PC-3 (cell line): Measurements from ENCODE around the gene SLC25A21.

ENCODE experiments used
- EZH2 ChIP-seq: fragments of 300-600 bp; sonication (generic); IDR thresholded peaks from one replicate; pipeline ENCODE4 v1.6.1; 2017; ENCODE audit warnings: antibody characterized with exemption, mild to moderate bottlenecking, low read length; ENCODE audit not compliant: unreplicated experiment
- EZH2phosphoT487 ChIP-seq: fragments of 300-600 bp; sonication (generic); IDR thresholded peaks from 2 replicates; pipeline ENCODE4 v1.6.1; 2018; ENCODE audit warnings: mild to moderate bottlenecking, antibody characterized with exemption, low read length, borderline replicate concordance
- TF ChIP-seq, protein P1 (sequence below): fragments of 300-600 bp; sonication (generic); conservative IDR thresholded peaks from 2 replicates; pipeline ENCODE4 v1.5.1; 2017; ENCODE audit warnings: antibody characterized with exemption, low read depth, mild to moderate bottlenecking, low read length

DNA sequence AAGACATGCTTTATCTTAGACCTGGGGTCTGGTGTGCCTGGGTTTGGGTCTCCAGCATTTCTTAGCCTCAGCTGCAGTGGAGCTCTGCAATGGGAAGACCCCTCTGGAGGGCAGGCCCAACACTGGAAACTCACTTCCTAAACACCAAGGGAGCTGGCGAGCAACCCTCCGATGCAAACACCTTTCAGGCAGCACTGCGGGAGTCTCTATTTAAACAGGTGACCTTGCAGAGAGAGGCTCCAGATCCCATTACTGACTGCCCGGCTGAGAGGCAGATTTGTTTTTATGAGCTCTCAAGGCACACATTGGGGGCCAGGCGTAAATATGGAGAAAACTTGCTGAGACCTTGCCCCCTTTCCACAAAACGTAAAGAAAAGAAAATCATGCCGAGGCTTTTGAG lies 315.3 kb downstream of the SLC25A21 start:
- TF ChIP-seq, protein P1, sequence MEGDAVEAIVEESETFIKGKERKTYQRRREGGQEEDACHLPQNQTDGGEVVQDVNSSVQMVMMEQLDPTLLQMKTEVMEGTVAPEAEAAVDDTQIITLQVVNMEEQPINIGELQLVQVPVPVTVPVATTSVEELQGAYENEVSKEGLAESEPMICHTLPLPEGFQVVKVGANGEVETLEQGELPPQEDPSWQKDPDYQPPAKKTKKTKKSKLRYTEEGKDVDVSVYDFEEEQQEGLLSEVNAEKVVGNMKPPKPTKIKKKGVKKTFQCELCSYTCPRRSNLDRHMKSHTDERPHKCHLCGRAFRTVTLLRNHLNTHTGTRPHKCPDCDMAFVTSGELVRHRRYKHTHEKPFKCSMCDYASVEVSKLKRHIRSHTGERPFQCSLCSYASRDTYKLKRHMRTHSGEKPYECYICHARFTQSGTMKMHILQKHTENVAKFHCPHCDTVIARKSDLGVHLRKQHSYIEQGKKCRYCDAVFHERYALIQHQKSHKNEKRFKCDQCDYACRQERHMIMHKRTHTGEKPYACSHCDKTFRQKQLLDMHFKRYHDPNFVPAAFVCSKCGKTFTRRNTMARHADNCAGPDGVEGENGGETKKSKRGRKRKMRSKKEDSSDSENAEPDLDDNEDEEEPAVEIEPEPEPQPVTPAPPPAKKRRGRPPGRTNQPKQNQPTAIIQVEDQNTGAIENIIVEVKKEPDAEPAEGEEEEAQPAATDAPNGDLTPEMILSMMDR: no peak
- TF ChIP-seq EZH2 (no peak), EZH2phosphoT487 (no peak)
